HEK293 (cell line): Measurements from ENCODE around the gene TFAM.
A peak's percentile ranks its signal among the peaks of the same experiment; 100 is the strongest.

Experiments used
- CTCF ChIA-PET: fragments of 350-600 bp; formaldehyde crosslinking; extraction: SDS; loops from one replicate; lab custom pipeline; 2021; ENCODE audit warnings: antibody characterized with exemption; lab: Yijun Ruan, JAX
- POLR2A ChIA-PET: fragments of 300-600 bp; formaldehyde crosslinking; extraction: SDS; loops from one replicate; lab custom pipeline; 2020; ENCODE audit warnings: antibody characterized with exemption, inconsistent platforms; lab: Yijun Ruan, JAX
- H3K27ac ChIP-seq: fragments of 200-500 bp; sonication (Bioruptor generic); 2 replicates; pipeline ENCODE4 v1.5.1; 2014; ENCODE audit warnings: low read depth, low read length, control low read depth, inconsistent platforms; ENCODE audit errors: extremely low read depth
- H3K36me3 ChIP-seq, 2 experiments: fragments of 200-500 bp in 1 of 2; sonication (Bioruptor generic) in 1 of 2; 1 replicate in 1 of 2; 2 replicates in 1 of 2; pipeline ENCODE4 v1.5.1; 2014 to 2017; ENCODE audit warnings: inconsistent platforms in 2 of 2, low read length in 2 of 2; ENCODE audit not compliant: control insufficient read depth in 2 of 2, insufficient read depth in 1 of 2
- H3K4me1 ChIP-seq: fragments of 200-500 bp; sonication (Bioruptor generic); 2 replicates; pipeline ENCODE4 v1.5.1; 2014; ENCODE audit warnings: mild to moderate bottlenecking, low read length, inconsistent platforms; ENCODE audit not compliant: control insufficient read depth, insufficient read depth
- H3K4me3 ChIP-seq: 2 replicates; pipeline ENCODE4 v1.5.1; 2011; ENCODE audit warnings: low read depth, mild to moderate bottlenecking, control low read depth, low read length, moderate library complexity
- H3K9me3 ChIP-seq: fragments of 200-500 bp; sonication (Bioruptor generic); 2 replicates; pipeline ENCODE4 v1.5.1; 2014; ENCODE audit warnings: low read depth, low read length, inconsistent platforms; ENCODE audit not compliant: control insufficient read depth, insufficient read depth
- FEZF1 ChIP-seq: fragments of 450-650 bp; formaldehyde crosslinking; IDR thresholded peaks from 2 replicates; pipeline ENCODE4 v1.5.1; 2016; ENCODE audit warnings: missing biosample characterization, missing genetic modification characterization
- GLIS2 ChIP-seq: fragments of 450-650 bp; formaldehyde crosslinking; IDR thresholded peaks from 2 replicates; pipeline ENCODE4 v1.5.1; 2016; ENCODE audit warnings: missing biosample characterization, missing genetic modification characterization
- KLF10 ChIP-seq: fragments of 450-650 bp; IDR thresholded peaks from 2 replicates; pipeline ENCODE4 v1.5.1; 2018; ENCODE audit warnings: missing biosample characterization, mild to moderate bottlenecking, missing genetic modification characterization
- OSR2 ChIP-seq: fragments of 450-650 bp; formaldehyde crosslinking; IDR thresholded peaks from 2 replicates; pipeline ENCODE4 v1.5.1; 2016; ENCODE audit warnings: missing biosample characterization, missing genetic modification characterization
- ZBTB26 ChIP-seq: fragments of 450-650 bp; formaldehyde crosslinking; optimal IDR thresholded peaks from 2 replicates; pipeline ENCODE3; 2016; ENCODE audit warnings: missing biosample characterization, mild to moderate bottlenecking, missing genetic modification characterization
- ZBTB44 ChIP-seq: fragments of 450-650 bp; IDR thresholded peaks from 2 replicates; pipeline ENCODE4 v1.5.1; 2018; ENCODE audit warnings: missing biosample characterization, mild to moderate bottlenecking, missing genetic modification characterization
- ZEB2 ChIP-seq: fragments of 450-650 bp; formaldehyde crosslinking; IDR thresholded peaks from 2 replicates; pipeline ENCODE4 v1.5.1; 2016; ENCODE audit warnings: missing biosample characterization, missing genetic modification characterization
- ZNF121 ChIP-seq: fragments of 450-650 bp; formaldehyde crosslinking; IDR thresholded peaks from 2 replicates; pipeline ENCODE4 v1.5.1; 2016; ENCODE audit warnings: missing biosample characterization, missing genetic modification characterization
- ZNF16 ChIP-seq: fragments of 450-650 bp; formaldehyde crosslinking; IDR thresholded peaks from 2 replicates; pipeline ENCODE4 v1.5.1; 2016; ENCODE audit warnings: low read depth, missing biosample characterization, missing genetic modification characterization
- ZNF174 ChIP-seq: fragments of 450-650 bp; formaldehyde crosslinking; IDR thresholded peaks from 2 replicates; pipeline ENCODE4 v1.5.0; 2017; ENCODE audit warnings: missing biosample characterization, mild to moderate bottlenecking, missing genetic modification characterization
- ZNF266 ChIP-seq: fragments of 450-650 bp; formaldehyde crosslinking; IDR thresholded peaks from 2 replicates; pipeline ENCODE4 v1.5.1; 2016; ENCODE audit warnings: missing biosample characterization, missing genetic modification characterization, low read depth
- ZNF350 ChIP-seq: fragments of 450-650 bp; formaldehyde crosslinking; IDR thresholded peaks from 2 replicates; pipeline ENCODE4 v1.5.0; 2017; ENCODE audit warnings: missing biosample characterization, mild to moderate bottlenecking, missing genetic modification characterization
- ZNF433 ChIP-seq: fragments of 450-650 bp; formaldehyde crosslinking; IDR thresholded peaks from 2 replicates; pipeline ENCODE4 v1.5.1; 2016; ENCODE audit warnings: missing biosample characterization, missing genetic modification characterization, low read depth
- ZNF529 ChIP-seq: fragments of 450-650 bp; formaldehyde crosslinking; IDR thresholded peaks from 2 replicates; pipeline ENCODE4 v1.5.1; 2017; ENCODE audit warnings: missing genetic modification characterization, missing biosample characterization; ENCODE audit not compliant: insufficient replicate concordance
- ZNF555 ChIP-seq: fragments of 450-650 bp; formaldehyde crosslinking; conservative IDR thresholded peaks from 2 replicates; pipeline ENCODE4 v1.5.1; 2017; ENCODE audit warnings: missing biosample characterization, mild to moderate bottlenecking, missing genetic modification characterization, inconsistent platforms
- ZNF580 ChIP-seq: fragments of 450-650 bp; formaldehyde crosslinking; IDR thresholded peaks from 2 replicates; pipeline ENCODE4 v1.5.1; 2016; ENCODE audit warnings: missing biosample characterization, missing genetic modification characterization
- ZNF610 ChIP-seq: fragments of 450-650 bp; formaldehyde crosslinking; IDR thresholded peaks from 2 replicates; pipeline ENCODE4 v1.5.1; 2016; ENCODE audit warnings: missing biosample characterization, missing genetic modification characterization, borderline replicate concordance
- ZNF623 ChIP-seq: fragments of 450-650 bp; formaldehyde crosslinking; IDR thresholded peaks from 2 replicates; pipeline ENCODE4 v1.5.1; 2016; ENCODE audit warnings: missing biosample characterization, missing genetic modification characterization
- ZSCAN4 ChIP-seq: fragments of 450-650 bp; formaldehyde crosslinking; IDR thresholded peaks from 2 replicates; pipeline ENCODE4 v1.5.1; 2017; ENCODE audit warnings: missing biosample characterization, missing genetic modification characterization

TFAM gene

GRCh38 chr10:58394471-58394870 lies 9.3 kb downstream of the TFAM start:
- H3K4me3 ChIP-seq = no peak overlapping the region
- TF ChIP-seq ZNF16 (tag by site-specific recombination) = no peak
- TF ChIP-seq ZNF555 (tag by site-specific recombination) = no peak
- TF ChIP-seq ZBTB26 = no peak
- no peak for TF ChIP-seq ZNF610 (tag by site-specific recombination)
- TF ChIP-seq ZNF529 = no peak
- TF ChIP-seq ZEB2 (tag by site-specific recombination) = no peak
- no peak for TF ChIP-seq ZNF350 (tag by site-specific recombination)
- no peak for TF ChIP-seq KLF10 (tag by site-specific recombination)
- TF ChIP-seq ZNF266 (tag by site-specific recombination) = no peak
- H3K36me3 ChIP-seq = peaks cover 76 to 85% of the 10 kb centered on the region in 2 experiments
- H3K27ac ChIP-seq = no peak overlapping the region
- no peaks in the 10 kb centered on the region for H3K4me1 ChIP-seq
- H3K9me3 ChIP-seq = no peaks in the 10 kb centered on the region
- CTCF ChIA-PET = interaction anchor here (0.6 to 1.6 kb wide), 5 partner anchors 9 to 753 kb away, joined by 3 to 10 read pairs (median 3); no protein-coding TSS in a partner anchor
- POLR2A ChIA-PET = no interaction called here

- TF ChIP-seq FEZF1 (tag by site-specific recombination) (no peak), ZBTB44 (tag by site-specific recombination) (no peak), ZNF174 (tag by site-specific recombination) (no peak), ZNF623 (tag by site-specific recombination) (no peak), ZNF580 (no peak), OSR2 (tag by site-specific recombination) (no peak), ZNF433 (no peak), GLIS2 (no peak)
- CTCF ChIA-PET = interaction anchor here (0.6 to 1.7 kb wide), 2 partner anchors 18 to 218 kb away, joined by 3 to 4 read pairs; no protein-coding TSS in a partner anchor
- Histone ChIP-seq H3K4me1 (peaks cover 4% of the 10 kb centered on the region; the same call in 1 of the 2 replicates), H3K4me3 (no peak overlapping the region), H3K9me3 (no peaks in the 10 kb centered on the region), H3K27ac (no peak overlapping the region), H3K36me3 (peaks cover 65 to 70% of the 10 kb centered on the region in 2 experiments)
- POLR2A ChIA-PET = no interaction called here
These were observed 10.8 kb downstream of the TFAM start for GRCh38 chr10:58396057-58396456.

GRCh38 chr10:58397830-58398229 lies 12.6 kb downstream of the TFAM start:
- CTCF ChIA-PET = interaction anchor here (0.6 to 1.1 kb wide), 2 partner anchors 11 to 106 kb away, joined by 3 read pairs; no protein-coding TSS in a partner anchor
- POLR2A ChIA-PET = no interaction called here
- no peak overlapping the region for H3K4me3 ChIP-seq
- H3K4me1 ChIP-seq = peaks cover 4% of the 10 kb centered on the region; the same call in 1 of the 2 replicates
- H3K36me3 ChIP-seq = peaks cover 53 to 56% of the 10 kb centered on the region in 2 experiments
- no peaks in the 10 kb centered on the region for H3K9me3 ChIP-seq
- TF ChIP-seq ZSCAN4 (tag by site-specific recombination) (0 out of 2 replicates have a peak, but pooled peaks have one; percentile 3), ZNF121 (peak; percentile 70; the same call in 1 of the 2 replicates), GLIS2 (no peak)
- TF ChIP-seq, all 188 proteins: peak for 2
- no peak overlapping the region for H3K27ac ChIP-seq
